ENCODE results near the gene CEACAM7.

DNA sequence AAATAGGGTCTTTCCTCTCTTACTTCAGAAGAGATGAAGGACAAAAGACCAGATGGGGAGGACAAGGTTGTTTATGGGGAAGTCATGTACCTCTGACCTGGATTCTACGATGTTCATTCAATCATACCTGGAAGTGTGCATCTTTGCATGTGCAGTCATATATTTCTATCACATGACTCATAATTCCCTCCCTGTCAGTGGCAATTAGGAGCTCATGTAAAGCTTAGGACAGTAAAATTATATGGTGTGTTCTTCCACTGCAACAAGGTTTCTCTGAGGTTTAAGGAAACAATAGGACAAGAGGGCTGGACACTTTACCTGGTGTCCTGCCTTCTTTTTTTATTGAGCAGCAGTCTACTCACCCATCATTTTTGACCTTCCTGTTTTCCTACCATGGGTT lies 19.8 kb downstream of the CEACAM7 start:
- TF ChIP-seq, protein P1, sequence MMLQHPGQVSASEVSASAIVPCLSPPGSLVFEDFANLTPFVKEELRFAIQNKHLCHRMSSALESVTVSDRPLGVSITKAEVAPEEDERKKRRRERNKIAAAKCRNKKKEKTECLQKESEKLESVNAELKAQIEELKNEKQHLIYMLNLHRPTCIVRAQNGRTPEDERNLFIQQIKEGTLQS (IDR thresholded peaks at IDR 0.05; ENCODE audit: borderline replicate concordance, extremely low read depth, low read depth, low read length) = no peak
- TF ChIP-seq, protein P2, sequence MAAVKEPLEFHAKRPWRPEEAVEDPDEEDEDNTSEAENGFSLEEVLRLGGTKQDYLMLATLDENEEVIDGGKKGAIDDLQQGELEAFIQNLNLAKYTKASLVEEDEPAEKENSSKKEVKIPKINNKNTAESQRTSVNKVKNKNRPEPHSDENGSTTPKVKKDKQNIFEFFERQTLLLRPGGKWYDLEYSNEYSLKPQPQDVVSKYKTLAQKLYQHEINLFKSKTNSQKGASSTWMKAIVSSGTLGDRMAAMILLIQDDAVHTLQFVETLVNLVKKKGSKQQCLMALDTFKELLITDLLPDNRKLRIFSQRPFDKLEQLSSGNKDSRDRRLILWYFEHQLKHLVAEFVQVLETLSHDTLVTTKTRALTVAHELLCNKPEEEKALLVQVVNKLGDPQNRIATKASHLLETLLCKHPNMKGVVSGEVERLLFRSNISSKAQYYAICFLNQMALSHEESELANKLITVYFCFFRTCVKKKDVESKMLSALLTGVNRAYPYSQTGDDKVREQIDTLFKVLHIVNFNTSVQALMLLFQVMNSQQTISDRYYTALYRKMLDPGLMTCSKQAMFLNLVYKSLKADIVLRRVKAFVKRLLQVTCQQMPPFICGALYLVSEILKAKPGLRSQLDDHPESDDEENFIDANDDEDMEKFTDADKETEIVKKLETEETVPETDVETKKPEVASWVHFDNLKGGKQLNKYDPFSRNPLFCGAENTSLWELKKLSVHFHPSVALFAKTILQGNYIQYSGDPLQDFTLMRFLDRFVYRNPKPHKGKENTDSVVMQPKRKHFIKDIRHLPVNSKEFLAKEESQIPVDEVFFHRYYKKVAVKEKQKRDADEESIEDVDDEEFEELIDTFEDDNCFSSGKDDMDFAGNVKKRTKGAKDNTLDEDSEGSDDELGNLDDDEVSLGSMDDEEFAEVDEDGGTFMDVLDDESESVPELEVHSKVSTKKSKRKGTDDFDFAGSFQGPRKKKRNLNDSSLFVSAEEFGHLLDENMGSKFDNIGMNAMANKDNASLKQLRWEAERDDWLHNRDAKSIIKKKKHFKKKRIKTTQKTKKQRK (IDR thresholded peaks at IDR 0.05; ENCODE audit: low read depth, low read length) = no peak
- TF ChIP-seq, protein P3, sequence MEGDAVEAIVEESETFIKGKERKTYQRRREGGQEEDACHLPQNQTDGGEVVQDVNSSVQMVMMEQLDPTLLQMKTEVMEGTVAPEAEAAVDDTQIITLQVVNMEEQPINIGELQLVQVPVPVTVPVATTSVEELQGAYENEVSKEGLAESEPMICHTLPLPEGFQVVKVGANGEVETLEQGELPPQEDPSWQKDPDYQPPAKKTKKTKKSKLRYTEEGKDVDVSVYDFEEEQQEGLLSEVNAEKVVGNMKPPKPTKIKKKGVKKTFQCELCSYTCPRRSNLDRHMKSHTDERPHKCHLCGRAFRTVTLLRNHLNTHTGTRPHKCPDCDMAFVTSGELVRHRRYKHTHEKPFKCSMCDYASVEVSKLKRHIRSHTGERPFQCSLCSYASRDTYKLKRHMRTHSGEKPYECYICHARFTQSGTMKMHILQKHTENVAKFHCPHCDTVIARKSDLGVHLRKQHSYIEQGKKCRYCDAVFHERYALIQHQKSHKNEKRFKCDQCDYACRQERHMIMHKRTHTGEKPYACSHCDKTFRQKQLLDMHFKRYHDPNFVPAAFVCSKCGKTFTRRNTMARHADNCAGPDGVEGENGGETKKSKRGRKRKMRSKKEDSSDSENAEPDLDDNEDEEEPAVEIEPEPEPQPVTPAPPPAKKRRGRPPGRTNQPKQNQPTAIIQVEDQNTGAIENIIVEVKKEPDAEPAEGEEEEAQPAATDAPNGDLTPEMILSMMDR (IDR thresholded peaks at IDR 0.05 in 2 of 3, conservative IDR thresholded peaks at IDR 0.05 in 1 of 3; ENCODE audit: control insufficient read depth in 2 of 3, extremely low read depth in 1 of 3, insufficient read depth in 1 of 3, low read depth in 3 of 3, low read length in 3 of 3) = no peak
- TF ChIP-seq, protein P4, sequence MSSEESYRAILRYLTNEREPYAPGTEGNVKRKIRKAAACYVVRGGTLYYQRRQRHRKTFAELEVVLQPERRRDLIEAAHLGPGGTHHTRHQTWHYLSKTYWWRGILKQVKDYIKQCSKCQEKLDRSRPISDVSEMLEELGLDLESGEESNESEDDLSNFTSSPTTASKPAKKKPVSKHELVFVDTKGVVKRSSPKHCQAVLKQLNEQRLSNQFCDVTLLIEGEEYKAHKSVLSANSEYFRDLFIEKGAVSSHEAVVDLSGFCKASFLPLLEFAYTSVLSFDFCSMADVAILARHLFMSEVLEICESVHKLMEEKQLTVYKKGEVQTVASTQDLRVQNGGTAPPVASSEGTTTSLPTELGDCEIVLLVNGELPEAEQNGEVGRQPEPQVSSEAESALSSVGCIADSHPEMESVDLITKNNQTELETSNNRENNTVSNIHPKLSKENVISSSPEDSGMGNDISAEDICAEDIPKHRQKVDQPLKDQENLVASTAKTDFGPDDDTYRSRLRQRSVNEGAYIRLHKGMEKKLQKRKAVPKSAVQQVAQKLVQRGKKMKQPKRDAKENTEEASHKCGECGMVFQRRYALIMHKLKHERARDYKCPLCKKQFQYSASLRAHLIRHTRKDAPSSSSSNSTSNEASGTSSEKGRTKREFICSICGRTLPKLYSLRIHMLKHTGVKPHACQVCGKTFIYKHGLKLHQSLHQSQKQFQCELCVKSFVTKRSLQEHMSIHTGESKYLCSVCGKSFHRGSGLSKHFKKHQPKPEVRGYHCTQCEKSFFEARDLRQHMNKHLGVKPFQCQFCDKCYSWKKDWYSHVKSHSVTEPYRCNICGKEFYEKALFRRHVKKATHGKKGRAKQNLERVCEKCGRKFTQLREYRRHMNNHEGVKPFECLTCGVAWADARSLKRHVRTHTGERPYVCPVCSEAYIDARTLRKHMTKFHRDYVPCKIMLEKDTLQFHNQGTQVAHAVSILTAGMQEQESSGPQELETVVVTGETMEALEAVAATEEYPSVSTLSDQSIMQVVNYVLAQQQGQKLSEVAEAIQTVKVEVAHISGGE (CRISPR knock-in tag; IDR thresholded peaks at IDR 0.05) = no peak
- no peak for TF ChIP-seq CHD1 (IDR thresholded peaks at IDR 0.05; ENCODE audit: low read depth, low read length)
- TF ChIP-seq SUZ12 (IDR thresholded peaks at IDR 0.05; ENCODE audit: unreplicated experiment) = no peak
- no peak for TF ChIP-seq EZH2 (IDR thresholded peaks at IDR 0.05; ENCODE audit: borderline replicate concordance, control insufficient read depth, low read depth, low read length)
- no peak for TF ChIP-seq ESRRA (IDR thresholded peaks at IDR 0.05; ENCODE audit: low read length)
- TF ChIP-seq TCF12 (IDR thresholded peaks at IDR 0.05; ENCODE audit: low read depth, low read length) = no peak
- no peak for TF ChIP-seq JUNB (IDR thresholded peaks at IDR 0.05)
